GM19452 (cell line): ENCODE results near the gene GALNT7.
"Not testable (repeated sequence)": the region's sequence is repeated elsewhere in the genome, so short reads cannot be mapped to it uniquely, and the experiment has no call there.

ENCODE experiments used
- ATAC-seq: cut with Tn5 transposase; IDR thresholded peaks from one replicate; pipeline ENCODE4 v1.9.1; 2021; ENCODE audit not compliant: unreplicated experiment

GALNT7 gene

DNA sequence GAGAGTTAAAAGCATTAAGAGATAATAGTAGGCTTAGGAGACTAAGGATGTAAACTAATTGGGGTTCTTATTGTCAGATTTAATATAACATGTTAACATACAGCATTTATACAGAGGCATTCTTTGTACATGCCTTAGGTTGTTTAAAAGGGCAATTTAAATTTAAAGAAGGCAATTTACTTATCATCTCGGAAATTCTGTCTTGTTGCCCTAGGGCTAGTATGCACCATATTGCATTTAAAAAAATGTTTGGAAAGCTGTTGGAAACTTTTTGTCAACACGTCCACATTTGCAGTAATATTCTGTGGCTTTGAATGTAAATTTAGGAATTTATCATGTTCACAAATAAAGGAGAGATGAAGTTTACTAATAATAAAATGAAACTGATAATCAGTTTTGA is 25.5 kb downstream of the GALNT7 start:
- no peak for ATAC-seq

DNA sequence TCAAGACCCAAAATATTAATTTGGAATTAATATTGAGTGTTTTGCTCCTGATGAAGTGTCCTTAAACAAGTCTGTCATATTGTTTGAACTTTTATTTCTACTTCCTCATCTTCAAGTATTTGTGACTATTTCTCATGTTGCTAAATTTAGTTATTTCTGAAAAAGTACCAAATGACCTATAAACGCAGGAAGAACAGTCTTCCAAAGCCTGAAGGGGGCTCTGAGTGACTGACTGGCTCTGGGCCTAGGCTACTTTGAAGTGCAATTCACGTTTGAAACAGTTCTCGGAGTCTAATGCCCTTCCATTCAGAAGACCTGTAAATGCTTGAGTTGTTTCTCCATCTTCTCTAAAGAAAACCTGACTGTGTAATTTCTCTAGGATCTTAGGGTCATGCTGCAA is 26.5 kb downstream of the GALNT7 start:
- ATAC-seq = no peak

DNA sequence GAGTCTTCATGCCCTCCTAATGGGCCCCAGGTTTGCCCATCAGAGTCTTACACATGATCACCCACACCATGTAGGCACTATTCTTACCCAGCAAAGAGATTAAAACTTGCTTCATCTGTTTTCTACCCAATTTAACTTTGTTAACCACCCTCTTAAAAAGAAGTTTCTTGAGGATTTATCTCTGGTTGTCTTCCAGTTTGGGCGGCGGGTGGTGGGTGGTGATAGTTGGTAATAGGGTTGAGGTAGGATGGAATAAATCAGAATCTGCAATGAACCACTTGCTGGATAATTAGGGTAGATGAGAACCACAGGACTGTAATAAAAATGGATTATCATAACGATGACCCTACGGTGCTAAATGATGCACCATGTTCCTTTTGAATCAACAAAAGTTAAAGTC is 30.9 kb downstream of the GALNT7 start:
- ATAC-seq = no peak

DNA sequence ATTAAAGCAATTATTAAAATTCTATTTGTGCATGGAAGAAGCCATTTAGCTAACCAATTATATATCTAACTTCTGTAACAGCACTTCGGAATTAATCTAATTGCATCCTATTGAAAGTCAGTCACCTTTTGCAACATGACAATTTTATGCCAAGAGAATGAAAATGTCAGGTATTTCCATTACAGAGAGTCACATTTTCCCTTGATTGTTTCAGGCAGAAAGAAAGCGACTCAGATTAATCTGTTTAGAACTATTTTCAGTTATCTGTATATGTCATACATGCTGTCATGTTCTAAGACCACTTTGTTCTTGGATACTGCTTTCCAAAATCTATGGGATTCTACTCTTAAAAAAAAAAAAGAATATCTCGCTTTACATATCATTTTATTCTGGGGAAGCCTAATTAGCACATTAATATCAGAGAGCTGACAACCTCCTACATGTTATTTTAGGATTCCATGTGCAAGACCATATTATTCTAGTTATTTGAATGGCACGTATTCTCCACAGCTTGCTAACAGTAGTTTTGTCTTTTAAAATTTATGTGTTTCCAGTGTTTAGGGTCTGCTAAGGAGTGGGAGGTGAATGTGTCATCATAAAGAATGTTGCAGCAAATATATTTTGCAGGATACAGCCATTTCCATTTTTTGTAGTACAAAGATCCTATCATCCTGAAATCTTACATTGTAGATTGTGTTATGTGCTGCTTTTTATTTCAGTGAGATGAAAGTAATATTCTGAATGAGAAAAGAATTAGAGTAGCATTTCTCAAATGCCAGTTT is 31.7 kb downstream of the GALNT7 start:
- no peak for ATAC-seq

DNA sequence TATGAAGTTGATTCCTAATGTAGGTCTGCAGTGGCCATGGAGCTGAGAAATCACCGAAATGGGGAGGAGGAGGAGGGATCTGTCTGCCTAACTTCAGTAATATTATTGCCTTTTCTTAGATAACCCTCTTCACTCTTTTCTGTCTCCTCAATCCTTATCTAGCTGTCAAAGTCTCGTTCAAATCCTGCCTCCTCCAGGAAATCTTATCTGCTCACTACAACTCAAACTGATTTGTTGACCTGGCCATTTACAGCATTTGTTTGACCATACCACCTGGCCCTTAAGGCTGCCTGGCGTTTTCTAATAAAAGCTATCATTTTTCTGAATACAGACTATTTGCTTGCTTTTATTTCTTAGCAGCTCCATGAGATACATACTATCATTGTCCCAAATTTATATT is 33.8 kb downstream of the GALNT7 start:
- no peak for ATAC-seq

DNA sequence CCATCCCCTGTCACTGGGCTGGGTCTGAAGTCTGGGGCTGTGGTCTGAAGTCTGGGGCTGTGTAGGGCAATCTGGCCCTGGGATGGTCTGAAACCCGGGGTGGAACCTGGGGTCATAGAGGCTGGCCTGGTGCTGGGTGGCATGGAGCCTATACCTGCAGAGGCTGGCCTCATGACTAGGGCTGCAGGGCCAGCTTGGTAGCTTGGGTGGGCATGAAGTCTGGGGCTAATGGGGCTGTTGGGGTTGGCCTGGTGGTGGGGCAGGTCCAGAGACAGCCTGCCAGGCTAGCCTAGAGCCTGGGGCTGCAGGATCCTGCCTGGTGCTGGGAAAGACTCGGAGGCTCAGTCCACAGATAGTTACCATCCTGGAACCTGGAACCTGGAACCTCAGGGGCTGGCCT is 37.0 kb downstream of the GALNT7 start:
- ATAC-seq = no peak

DNA sequence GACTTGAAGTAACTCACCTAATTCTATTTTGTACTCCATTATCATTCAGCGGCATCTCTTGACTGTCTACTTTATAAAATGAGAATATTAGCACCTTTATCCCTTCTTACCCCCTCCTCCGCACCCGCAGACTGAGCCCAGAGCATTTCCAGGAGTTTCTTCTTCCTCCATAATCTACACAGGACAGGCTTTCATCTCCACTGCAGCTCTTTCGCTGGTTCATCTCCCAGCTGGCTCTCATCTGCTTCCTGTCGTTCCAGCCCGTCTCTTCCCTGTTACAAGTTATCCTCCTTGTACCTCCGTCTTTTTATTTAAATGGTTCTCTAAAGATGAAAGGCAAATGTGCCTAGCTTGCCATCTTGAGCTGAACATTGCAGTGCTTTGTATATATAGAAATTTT is 39.8 kb downstream of the GALNT7 start:
- ATAC-seq = no peak

DNA sequence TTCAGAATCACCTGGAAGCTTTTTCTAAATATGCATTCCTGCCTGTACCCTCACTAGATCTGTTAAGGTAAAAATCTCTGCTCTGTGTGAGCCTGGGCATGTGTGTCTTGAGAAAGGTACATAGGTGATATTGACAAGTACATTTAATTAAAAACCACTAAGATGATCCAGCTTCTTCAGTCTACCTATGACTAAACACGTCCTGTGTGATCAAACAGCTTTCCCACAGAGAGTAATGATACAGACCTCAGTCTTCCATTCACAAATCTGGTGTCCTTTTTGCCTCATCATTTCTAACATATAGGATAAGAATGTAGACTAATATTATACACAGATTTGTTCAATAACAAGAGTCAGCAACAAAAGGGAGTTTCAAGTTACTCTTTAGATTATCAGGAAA is 42.6 kb downstream of the GALNT7 start:
- ATAC-seq = no peak

DNA sequence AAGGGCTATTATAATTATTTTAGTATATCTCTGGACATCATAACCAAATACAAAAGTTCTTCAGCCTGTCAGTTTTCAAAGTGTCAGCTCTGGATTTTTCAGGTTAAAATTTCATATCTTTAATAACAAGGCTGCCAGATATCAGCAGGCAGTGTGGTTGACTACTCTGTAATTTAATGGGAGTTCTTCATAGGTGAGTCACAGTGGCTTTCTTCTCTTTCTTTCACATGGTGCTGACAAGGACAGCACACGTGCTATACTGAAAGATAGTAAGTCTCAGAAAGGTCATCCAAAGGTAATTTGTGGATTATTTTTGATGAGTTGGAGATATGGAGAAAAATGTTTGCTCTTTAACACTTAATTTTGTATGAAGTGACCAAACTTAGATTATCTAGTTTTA is 43.2 kb downstream of the GALNT7 start:
- no peak for ATAC-seq

DNA sequence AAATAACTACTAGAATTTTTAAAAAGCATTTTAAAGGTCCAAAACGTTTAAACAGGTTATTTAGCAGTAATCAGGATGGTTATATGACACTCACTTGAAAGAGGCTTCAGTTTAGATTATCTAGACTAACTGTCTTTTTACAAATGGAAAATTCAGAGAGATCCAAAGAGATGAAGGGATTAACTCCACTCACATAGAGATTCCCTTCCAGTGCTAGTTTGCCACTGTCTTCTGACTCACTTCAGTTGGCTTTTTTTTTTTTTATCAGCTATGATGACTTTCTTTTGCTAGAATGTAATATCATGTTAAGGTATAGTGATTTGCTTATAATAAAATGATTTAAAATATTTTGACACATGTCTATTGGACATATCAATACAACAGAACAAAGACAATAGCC is 43.8 kb downstream of the GALNT7 start:
- ATAC-seq = no peak

DNA sequence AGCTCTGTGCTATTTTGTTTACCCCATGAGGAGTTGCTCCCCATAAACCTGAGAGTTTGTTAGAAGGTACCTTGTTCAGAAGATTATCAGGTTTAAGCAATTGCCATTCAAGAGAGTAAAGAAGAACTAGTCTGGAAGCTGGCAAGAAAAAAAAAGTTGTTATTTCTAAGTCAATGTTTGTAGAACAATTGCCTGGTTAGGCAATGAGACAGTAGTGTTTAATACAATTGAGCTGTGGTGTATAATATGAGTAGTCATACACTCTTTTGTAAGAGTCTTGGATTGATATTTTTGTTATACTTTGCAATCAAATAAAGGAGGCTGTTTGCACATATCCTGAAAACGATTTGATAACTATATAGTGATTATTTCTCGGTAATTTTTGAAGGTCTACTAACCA is 44.7 kb downstream of the GALNT7 start:
- ATAC-seq = no peak

DNA sequence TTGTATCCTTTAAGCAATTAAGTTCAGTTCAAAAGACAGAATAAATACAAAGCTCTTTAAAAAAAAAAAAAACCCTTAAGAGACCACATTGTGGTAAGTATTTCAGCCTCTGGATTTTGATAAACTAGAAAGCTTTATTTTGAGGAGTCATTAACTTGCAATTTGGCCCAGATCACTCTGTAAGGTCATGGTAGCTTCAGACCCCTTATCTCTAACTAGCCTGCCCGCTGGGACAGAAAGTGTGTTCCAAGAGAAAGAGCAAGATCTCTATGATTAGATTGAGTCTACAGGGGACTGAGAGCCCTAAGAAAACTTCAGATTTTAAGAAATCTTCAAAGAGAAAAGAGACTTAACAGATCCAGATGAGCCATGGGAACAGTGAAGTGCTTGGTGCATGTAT is 45.6 kb downstream of the GALNT7 start:
- ATAC-seq = no peak

DNA sequence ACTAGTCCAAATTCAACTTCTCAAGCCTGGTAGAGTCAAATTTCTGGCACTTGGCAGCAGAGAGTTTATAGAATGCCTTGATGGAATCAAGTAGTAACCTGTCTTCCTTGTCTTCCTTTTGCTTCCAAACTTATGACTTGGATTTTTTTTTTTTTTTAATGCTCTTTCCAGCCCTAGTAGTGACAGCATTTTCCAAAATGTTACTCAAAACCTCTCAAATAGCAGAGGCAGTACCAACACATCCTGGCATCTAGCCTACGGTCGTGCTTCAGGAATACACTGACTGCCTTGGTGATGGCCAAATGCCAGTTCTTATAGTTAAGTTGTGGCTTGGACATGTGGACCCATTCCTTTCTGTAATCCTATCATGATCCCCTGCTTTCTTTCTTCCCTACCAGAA is 46.0 kb downstream of the GALNT7 start:
- ATAC-seq = no peak

DNA sequence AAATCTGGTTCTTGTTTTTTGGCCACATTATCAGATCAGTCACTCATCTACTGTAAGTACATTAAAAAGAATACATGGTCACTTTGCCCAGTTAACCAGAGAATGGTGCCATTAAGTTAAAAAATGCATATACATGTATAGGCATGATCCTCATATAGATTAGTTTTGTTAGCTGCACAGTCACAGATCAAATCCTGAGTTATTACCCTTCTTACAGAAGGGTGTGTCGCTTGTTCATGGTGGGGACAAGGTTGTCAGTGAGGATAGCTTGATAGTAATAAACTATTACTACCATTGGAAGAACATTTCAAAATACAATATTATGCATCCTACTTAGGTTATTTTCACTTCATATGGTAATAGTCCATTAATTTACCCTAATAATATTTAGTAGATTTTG is 48.5 kb downstream of the GALNT7 start:
- no peak for ATAC-seq

DNA sequence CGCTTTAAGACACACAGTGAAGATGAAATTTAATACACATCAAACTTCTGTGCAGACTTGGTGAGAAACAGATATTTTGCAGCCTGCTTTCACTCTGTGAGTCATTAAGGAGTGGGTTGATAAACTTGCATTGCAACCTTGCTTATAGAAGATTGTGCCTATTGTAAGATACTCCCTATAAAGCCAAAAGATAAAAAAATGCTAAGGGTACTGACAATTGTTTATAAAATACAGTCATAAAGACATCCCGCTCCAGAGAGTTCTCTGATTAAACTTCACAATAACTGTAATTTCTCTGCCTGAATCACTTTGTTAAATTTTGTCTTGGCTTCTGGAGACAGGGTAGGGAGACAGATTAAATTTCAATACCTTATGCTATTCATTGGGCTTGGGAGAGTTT is 49.1 kb downstream of the GALNT7 start:
- ATAC-seq = no peak

DNA sequence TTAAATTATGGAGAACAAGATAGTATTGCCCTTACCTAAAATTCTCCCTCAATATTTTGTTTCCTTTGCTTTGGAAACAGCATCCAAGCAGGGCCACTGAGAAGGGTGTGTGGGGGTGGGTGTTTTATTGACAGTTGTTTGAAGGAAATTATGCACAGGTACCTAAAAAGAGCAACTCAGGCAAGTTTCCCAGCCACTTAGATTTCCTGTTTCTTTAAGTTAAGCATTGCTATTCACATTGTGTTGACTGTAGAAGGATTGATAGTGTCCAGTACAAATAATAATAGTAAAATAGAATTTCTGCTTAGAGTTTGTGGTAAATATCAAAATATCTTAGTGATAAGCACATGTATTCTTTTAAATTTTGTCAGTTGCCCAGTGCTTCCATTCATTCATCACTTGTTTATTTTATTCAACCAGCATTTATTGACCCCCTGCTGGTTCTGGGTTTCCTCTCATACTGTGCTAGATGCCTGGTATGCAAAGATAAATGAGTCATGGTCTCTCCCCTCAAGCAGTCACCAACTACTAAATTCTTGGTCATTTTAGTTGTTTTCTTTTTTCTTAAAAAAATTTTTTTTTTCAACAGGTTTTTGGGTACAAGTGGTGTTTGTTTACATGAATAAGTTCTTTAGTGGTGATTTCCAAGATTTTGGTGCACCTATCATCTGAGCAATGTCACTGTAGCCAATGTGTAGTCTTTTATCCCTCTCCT is 50.0 kb downstream of the GALNT7 start:
- ATAC-seq = no peak

DNA sequence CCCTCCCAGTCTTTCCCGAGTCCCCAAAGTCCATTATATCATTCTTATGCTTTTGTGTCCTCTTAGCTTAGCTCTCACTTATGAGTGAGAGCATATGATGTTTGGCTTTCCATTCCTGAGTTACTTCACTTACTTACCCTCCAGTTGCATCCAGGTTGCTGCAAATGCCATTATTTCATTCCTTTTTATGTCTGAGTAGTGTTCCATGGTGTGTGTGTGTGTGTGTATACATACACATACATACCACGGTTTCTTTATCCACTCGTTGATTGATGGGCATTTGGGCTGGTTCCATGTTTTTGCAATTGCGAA is 50.5 kb downstream of the GALNT7 start:
- not testable (repeated sequence) for ATAC-seq

DNA sequence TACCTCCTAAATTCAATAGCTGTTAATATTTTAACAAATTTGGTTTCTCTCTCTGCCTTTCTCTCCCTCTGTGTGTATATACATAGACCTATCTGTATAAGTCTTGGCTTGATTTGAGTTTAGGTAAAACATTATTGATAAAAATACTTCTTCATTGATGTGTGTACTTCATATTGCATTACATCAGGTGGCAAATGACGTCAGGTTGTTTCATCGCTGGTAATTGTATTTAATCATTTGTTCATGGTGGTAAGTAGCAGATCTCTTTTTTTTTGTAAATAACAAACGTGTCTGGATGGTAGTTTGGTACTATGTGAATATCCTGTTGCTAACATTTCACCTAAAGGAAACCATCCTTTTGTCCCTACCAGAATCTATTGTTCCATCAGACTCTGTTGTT is 55.1 kb downstream of the GALNT7 start:
- no peak for ATAC-seq

DNA sequence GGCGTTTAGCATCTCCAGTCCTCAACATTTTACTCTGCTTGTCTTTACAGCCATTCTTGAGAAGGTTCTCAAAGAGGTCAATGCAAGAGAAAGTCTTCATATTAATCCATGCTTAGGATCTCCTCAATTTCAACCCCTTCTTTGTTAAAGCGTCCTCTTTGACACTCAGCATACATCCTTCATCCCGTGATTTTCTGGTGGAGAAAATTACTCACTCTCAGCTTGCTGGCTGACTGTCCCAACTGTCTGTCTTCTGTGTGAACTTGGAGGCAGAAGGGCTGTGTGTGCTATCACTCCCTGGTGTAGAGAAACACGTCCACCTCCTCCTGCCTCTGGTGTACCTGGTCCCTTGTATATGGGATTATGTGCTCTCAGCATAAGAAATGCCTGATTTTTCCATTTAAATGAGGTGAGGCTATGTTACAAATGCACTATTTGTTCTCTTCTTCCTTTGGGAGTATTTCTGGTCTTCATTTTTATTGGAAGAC is 57.8 kb downstream of the GALNT7 start:
- no peak for ATAC-seq

DNA sequence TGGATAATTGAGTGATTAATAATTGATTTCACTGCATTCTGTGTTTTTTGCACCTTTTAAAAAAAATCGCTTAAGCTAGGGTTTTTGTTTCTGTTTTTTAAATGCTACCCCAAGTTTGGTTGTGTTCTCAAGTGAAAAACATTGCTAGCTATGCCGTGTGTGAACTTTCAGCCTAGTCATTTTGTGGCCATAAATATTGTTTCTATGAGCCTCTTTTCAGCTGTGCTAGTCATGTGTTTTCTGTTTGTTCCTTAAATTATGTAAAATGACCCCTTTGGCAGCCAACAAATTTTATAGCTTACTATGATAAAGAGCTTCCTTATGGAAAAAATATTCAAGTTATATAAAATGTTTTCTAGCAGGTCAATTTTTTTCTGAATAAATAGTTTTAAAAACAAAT is 59.1 kb downstream of the GALNT7 start:
- ATAC-seq = no peak

DNA sequence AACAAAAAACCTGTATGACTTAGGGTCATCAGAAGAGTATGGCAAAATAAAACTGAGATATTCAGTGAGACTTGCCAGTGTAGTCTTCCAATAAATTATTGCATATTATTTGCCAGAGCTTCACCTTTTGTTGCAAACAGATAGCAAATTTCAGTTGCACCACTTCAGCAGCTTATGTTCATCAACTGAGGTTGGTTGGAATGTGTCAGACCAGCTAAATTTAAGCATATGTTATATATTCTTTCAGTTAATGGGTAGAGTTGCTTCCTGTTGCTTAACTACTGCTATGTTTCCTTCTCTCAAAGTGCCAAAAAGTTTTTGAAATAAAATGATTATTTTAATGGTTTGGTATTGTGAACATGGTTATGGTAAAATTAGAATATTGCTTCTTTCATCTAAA is 61.5 kb downstream of the GALNT7 start:
- no peak for ATAC-seq

DNA sequence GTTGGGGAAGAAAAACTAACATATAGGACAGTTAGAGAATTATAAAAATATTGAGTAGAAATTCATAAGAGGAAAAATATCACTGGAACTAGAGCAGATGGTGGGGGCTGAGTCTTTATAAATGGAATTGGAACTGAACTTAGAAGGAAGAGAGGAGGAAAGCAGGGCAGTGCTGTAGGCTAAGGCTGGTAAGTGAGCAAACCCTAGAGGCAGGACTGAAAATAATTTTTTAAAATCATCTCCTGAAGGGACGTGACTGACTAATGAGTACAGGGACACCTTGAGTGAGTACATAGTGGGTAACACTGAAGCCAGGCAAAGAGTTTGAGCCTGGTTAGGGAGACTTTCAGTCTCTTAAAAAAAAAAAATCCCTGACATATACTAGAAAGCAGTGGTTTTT is 63.3 kb downstream of the GALNT7 start:
- ATAC-seq = no peak

DNA sequence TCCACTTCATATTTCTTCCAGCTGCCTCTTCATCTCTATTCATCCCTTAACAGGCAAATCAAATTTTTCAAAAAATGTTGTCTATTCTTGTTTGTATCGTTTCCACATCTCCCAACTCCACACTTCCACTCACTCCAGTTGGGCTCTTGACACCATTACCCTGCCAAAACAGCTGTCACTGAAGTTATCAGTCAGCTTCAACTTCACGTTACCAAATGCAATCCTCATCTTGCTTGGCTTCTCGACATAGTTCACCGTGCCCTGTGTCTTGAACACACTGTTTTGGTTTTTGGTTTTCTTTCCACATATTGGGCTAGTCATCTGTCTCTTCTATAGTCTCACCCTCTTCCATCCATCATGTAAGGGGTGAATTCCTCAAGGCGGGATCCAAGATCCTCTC is 65.2 kb downstream of the GALNT7 start:
- no peak for ATAC-seq
